Measurements from ENCODE around the gene OAS2.

GRCh38 chr12:113058553-113058952 is 80.2 kb downstream of the OAS2 start:
- TF ChIP-seq CTCF (IDR thresholded peaks at IDR 0.05), result no peak
- TF ChIP-seq POLR2A (IDR thresholded peaks at IDR 0.05), result no peak
